GM12878 (cell line): ENCODE measurements around the gene RFT1. TPM values are rescaled to one million over a fixed set of nuclear protein-coding genes. Genes with fewer than 3 reads are reported as not detected.

ENCODE experiments used
- ATAC-seq: fragments of 200-7000 bp; cut with Tn5 transposase; 3 replicates; pipeline ENCODE4 v1.9.1; 2020; ENCODE audit warnings: mild to moderate bottlenecking, moderate library complexity
- BruUV-seq: library from RNA; stranded (reverse); fragments of 400-500 nt; replicated peaks from 2 replicates; lab custom pipeline; 2021; lab: Mats Ljungman, UMichigan
- CTCF ChIA-PET: fragments of 300-600 bp; sonication (Branson Sonifier 250); formaldehyde crosslinking; extraction: SDS; loops from one replicate; lab custom pipeline; 2021; ENCODE audit warnings: inconsistent platforms; lab: Yijun Ruan, JAX
- POLR2A ChIA-PET: fragments of 350-600 bp; formaldehyde crosslinking; extraction: SDS; loops from one replicate; lab custom pipeline; 2021; ENCODE audit warnings: inconsistent platforms; lab: Charles Lee
- RAD21 ChIA-PET: fragments of 300-600 bp; sonication (Branson Sonifier 250); formaldehyde crosslinking; loops from one replicate; lab custom pipeline; 2023; ENCODE audit warnings: antibody characterized with exemption; ENCODE audit not compliant: unreplicated experiment; lab: Charles Lee
- SMC1A ChIA-PET: fragments of 300-600 bp; sonication (Branson Sonifier 250); formaldehyde crosslinking; loops from one replicate; lab custom pipeline; 2023; ENCODE audit not compliant: unreplicated experiment, uncharacterized antibody; lab: Charles Lee
- DNase-seq: peaks from one replicate; pipeline ENCODE4 v3.0.0-alpha.2; 2011; ENCODE audit warnings: low read depth, low spot score
- FAIRE-seq: peaks from 3 replicates; lab custom pipeline; 2011; peaks lifted over from hg19 to GRCh38; lab: Jason Lieb, UNC
- H2AFZ ChIP-seq: 2 replicates; pipeline ENCODE4 v1.6.0; 2011; ENCODE audit warnings: low read depth, low read length, control low read depth; ENCODE audit not compliant: control insufficient read depth
- H3K27ac ChIP-seq: 2 replicates; pipeline ENCODE4 v1.5.1; 2011; ENCODE audit warnings: control low read depth; ENCODE audit not compliant: control insufficient read depth, insufficient read depth
- H3K27me3 ChIP-seq, 2 experiments: replicated peaks in 1 of 2; 2 replicates each; pipeline versions ENCODE4 v1.6.0 to v1.6.1; 2011; ENCODE audit warnings: low read length in 1 of 2; ENCODE audit not compliant: control insufficient read depth in 2 of 2, insufficient read depth in 2 of 2
- H3K36me3 ChIP-seq, 2 experiments: 2 replicates each; pipeline ENCODE4 v1.5.1; 2011; ENCODE audit warnings: low read length in 1 of 2; ENCODE audit not compliant: control insufficient read depth in 2 of 2, insufficient read depth in 2 of 2
- H3K4me1 ChIP-seq: 2 replicates; pipeline ENCODE4 v1.6.1; 2011; ENCODE audit warnings: mild to moderate bottlenecking, low read length, moderate library complexity, mixed read lengths; ENCODE audit not compliant: control insufficient read depth, insufficient read depth
- H3K4me2 ChIP-seq: 2 replicates; pipeline ENCODE4 v1.6.0; 2011; ENCODE audit warnings: control low read depth; ENCODE audit not compliant: control insufficient read depth, insufficient read depth
- H3K4me3 ChIP-seq: fragments of 200-600 bp; sonication (generic); 2 replicates; pipeline ENCODE4 v1.5.1; 2016
- H3K79me2 ChIP-seq: 2 replicates; pipeline ENCODE4 v1.6.0; 2011; ENCODE audit warnings: low read length; ENCODE audit not compliant: control insufficient read depth, insufficient read depth
- H3K9ac ChIP-seq: 2 replicates; pipeline ENCODE4 v1.8.0; 2011; ENCODE audit warnings: low read length, control low read depth, mixed read lengths; ENCODE audit not compliant: control insufficient read depth, insufficient read depth
- H3K9me3 ChIP-seq: replicated peaks from 3 replicates; pipeline ENCODE4 v1.5.1; 2011; ENCODE audit warnings: mild to moderate bottlenecking, low read length; ENCODE audit not compliant: control insufficient read depth, insufficient read depth
- H4K20me1 ChIP-seq: 2 replicates; pipeline ENCODE4 v1.6.0; 2011; ENCODE audit not compliant: control insufficient read depth, insufficient read depth
- BHLHE40 ChIP-seq, 2 experiments: fragments of 450-650 bp in 1 of 2; IDR thresholded peaks; 2 replicates each; pipeline ENCODE4 v1.6.1; 2011 to 2017; ENCODE audit warnings: low read depth in 2 of 2, borderline replicate concordance in 1 of 2, improper control_type of control experiment in 1 of 2, low read length in 1 of 2, mild to moderate bottlenecking in 1 of 2
- E2F4 ChIP-seq: IDR thresholded peaks from 2 replicates; pipeline ENCODE4 v1.6.1; 2012; ENCODE audit warnings: low read depth, low read length, improper control_type of control experiment
- GATAD2B ChIP-seq: fragments of 450-650 bp; conservative IDR thresholded peaks from 2 replicates; pipeline ENCODE4 v1.6.1; 2017; ENCODE audit warnings: low read depth, mild to moderate bottlenecking, moderate library complexity
- HDGF ChIP-seq: fragments of 450-650 bp; IDR thresholded peaks from 2 replicates; pipeline ENCODE4 v1.6.1; 2016; ENCODE audit warnings: antibody characterized with exemption
- IKZF1 ChIP-seq: fragments of 450-650 bp; conservative IDR thresholded peaks from 2 replicates; pipeline ENCODE4 v1.6.1; 2017; ENCODE audit warnings: antibody characterized with exemption, mild to moderate bottlenecking
- IRF4 ChIP-seq: IDR thresholded peaks from 2 replicates; pipeline ENCODE4 v1.6.1; 2011; ENCODE audit warnings: low read depth, low read length
- LARP7 ChIP-seq: fragments of 450-650 bp; IDR thresholded peaks from 2 replicates; pipeline ENCODE4 v1.6.1; 2017; ENCODE audit warnings: mild to moderate bottlenecking
- MEF2A ChIP-seq: IDR thresholded peaks from 2 replicates; pipeline ENCODE4 v1.6.1; 2011; ENCODE audit warnings: low read depth, mild to moderate bottlenecking, low read length, moderate library complexity; ENCODE audit not compliant: insufficient read depth
- MYB ChIP-seq: fragments of 150-350 bp; IDR thresholded peaks from 2 replicates; pipeline ENCODE4 v1.6.1; 2014; ENCODE audit warnings: mild to moderate bottlenecking, low read depth, low read length, borderline replicate concordance
- MYC ChIP-seq: IDR thresholded peaks from 2 replicates; pipeline ENCODE4 v1.6.1; 2011; ENCODE audit warnings: mild to moderate bottlenecking, low read length, moderate library complexity, inconsistent platforms; ENCODE audit not compliant: insufficient read depth, insufficient replicate concordance, insufficient read length, severe bottlenecking
- RAD21 ChIP-seq: IDR thresholded peaks from 2 replicates; pipeline ENCODE4 v1.6.1; 2011; ENCODE audit warnings: mild to moderate bottlenecking, low read depth, low read length, moderate library complexity; ENCODE audit not compliant: insufficient read depth
- RB1 ChIP-seq: fragments of 450-650 bp; formaldehyde crosslinking; IDR thresholded peaks from 2 replicates; pipeline ENCODE4 v1.6.1; 2017; ENCODE audit warnings: mild to moderate bottlenecking, borderline replicate concordance
- SMARCA5 ChIP-seq: fragments of 450-650 bp; IDR thresholded peaks from 2 replicates; pipeline ENCODE4 v1.6.1; 2017; ENCODE audit warnings: mild to moderate bottlenecking
- SMC3 ChIP-seq: IDR thresholded peaks from 2 replicates; pipeline ENCODE4 v1.6.1; 2011; ENCODE audit warnings: low read length, improper control_type of control experiment, borderline replicate concordance
- SP1 ChIP-seq: IDR thresholded peaks from one replicate; pipeline ENCODE4 v1.6.1; 2011; ENCODE audit warnings: low read depth, low read length
- SREBF1 ChIP-seq: IDR thresholded peaks from 2 replicates; pipeline ENCODE4 v1.6.1; 2012; ENCODE audit warnings: mild to moderate bottlenecking, low read length
- YY1 ChIP-seq: IDR thresholded peaks from 2 replicates; pipeline ENCODE4 v1.6.1; 2011; ENCODE audit warnings: low read depth, mild to moderate bottlenecking, low read length
- ZNF217 ChIP-seq: fragments of 450-650 bp; IDR thresholded peaks from 2 replicates; pipeline ENCODE4 v1.6.1; 2017; ENCODE audit warnings: antibody characterized with exemption, mild to moderate bottlenecking
- ZNF24 ChIP-seq: fragments of 450-650 bp; IDR thresholded peaks from 2 replicates; pipeline ENCODE4 v1.6.1; 2017; ENCODE audit warnings: antibody characterized with exemption, mild to moderate bottlenecking
- ZNF622 ChIP-seq: fragments of 450-650 bp; IDR thresholded peaks from 2 replicates; pipeline ENCODE4 v1.6.1; 2017; ENCODE audit warnings: mild to moderate bottlenecking, inconsistent platforms
- WGBS: methylation state at CpG from one replicate; pipeline ENCODE4 v1.1.6; 2016; ENCODE audit warnings: low lambda C conversion rate; ENCODE audit not compliant: insufficient replicate concordance, insufficient coverage; ENCODE audit errors: missing lambda C conversion rate; 5-methylcytosine and 5-hydroxymethylcytosine counted together
- in situ Hi-C: fragments of 300-500 bp; cut with MboI; formaldehyde crosslinking; loops from 9 replicates; pipeline ENCODE4 v1.14.3; 2018; ENCODE audit warnings: mixed read lengths
- intact Hi-C: fragments of 100-400 bp; cut with micrococcal nuclease; formaldehyde crosslinking; loops from one replicate; pipeline ENCODE4 v1.14.2; 2022; ENCODE audit not compliant: unreplicated experiment
- polyA plus RNA-seq, 11 experiments: library from polyadenylated mRNA; depleted of rRNA in 4 of 11; unstranded in 6 of 11; stranded (reverse) in 5 of 11; fragments of >200 nt; fragmentation: Nextera tagmentation in 4 of 11; fragmentation: Illumina TruSeq in 1 of 11; extraction: Ambion mirVana in 4 of 11; extraction: Trizol in 1 of 11; gene quantifications; 1 replicate in 1 of 11; 2 replicates in 10 of 11; pipeline versions ENCODE4 v1.2.1 to v1.2.3, GENCODE V29; 2011 to 2016; ENCODE audit warnings: inconsistent platforms in 2 of 11, missing spikeins in 2 of 11, low read depth in 1 of 11
- total RNA-seq, 4 experiments: library from RNA; depleted of rRNA in 3 of 4; stranded (reverse); fragments of >200 nt in 3 of 4; fragmentation: Illumina TruSeq in 1 of 4; extraction: Trizol in 1 of 4; gene quantifications; 2 replicates each; pipeline versions ENCODE4 v1.2.1 to v1.2.3, GENCODE V29; 2013 to 2021
- TF ChIP-seq, protein P1 (sequence below), 3 experiments: IDR thresholded peaks in 2 of 3; conservative IDR thresholded peaks in 1 of 3; 2 replicates each; pipeline ENCODE4 v1.5.1; 2011; ENCODE audit warnings: low read depth in 3 of 3, low read length in 3 of 3, mild to moderate bottlenecking in 3 of 3, control low read depth in 2 of 3, moderate library complexity in 2 of 3, inconsistent platforms in 1 of 3, mixed read lengths in 1 of 3; ENCODE audit not compliant: control insufficient read depth in 2 of 3, insufficient read depth in 1 of 3; ENCODE audit errors: extremely low read depth in 1 of 3

RFT1 gene
- total and polyA plus RNA-seq, 10 of the 15 experiments (the other 5 are each of a cell fraction or from before 2014, with no cell fraction given): 16.6 to 75.1 (median 34.5) TPM

- no TSS peak for BruUV-seq
- SMC1A ChIA-PET: interaction anchor here (0.7 to 11.8 kb wide), 19 partner anchors 10 to 115 kb away, joined by 3 to 227 read pairs (median 5); partner anchors contain the start of gene PRKCD
- Histone ChIP-seq H3K4me3 (no peak overlapping the region), H3K9ac (no peak overlapping the region), H3K36me3 (no peaks in the 10 kb centered on the region), H3K4me2 (no peak overlapping the region), H3K4me1 (peaks cover 4% of the 10 kb centered on the region), H3K9me3 (no peaks in the 10 kb centered on the region), H4K20me1 (no peaks in the 10 kb centered on the region), H2AFZ (no peak overlapping the region; the same call in 1 of the 2 replicates), H3K27ac (no peak overlapping the region), H3K27me3 (no peaks in the 10 kb centered on the region), H3K79me2 (peaks cover 8% of the 10 kb centered on the region)
- in situ Hi-C loops: loop anchor here (5.0 kb wide), 1 partner anchor 63 kb away; no protein-coding TSS in a partner anchor
- peak; percentile 77 for FAIRE-seq
- intact Hi-C loops: loop anchor here (1.0 kb wide), 1 partner anchor 62 kb away; no protein-coding TSS in a partner anchor
- RAD21 ChIA-PET: interaction anchor here (1.2 to 7.9 kb wide), 13 partner anchors 9 to 66 kb away, joined by 3 to 151 read pairs (median 6); partner anchors contain the start of gene PRKCD
- POLR2A ChIA-PET: interaction anchor here (0.7 to 3.0 kb wide), 3 partner anchors 29 to 61 kb away, joined by 3 to 21 read pairs (median 13); no protein-coding TSS in a partner anchor
- no peak for DNase-seq
- CTCF ChIA-PET: interaction anchor here (0.7 to 14.2 kb wide), 24 partner anchors 10 to 384 kb away, joined by 3 to 476 read pairs (median 7); partner anchors contain the start of gene PRKCD
- peak; percentile 89 for ATAC-seq
- WGBS: 31% methylated on average over 6 of the region's 6 CpGs
- TF ChIP-seq SMC3 (peak; percentile 93), SREBF1 (no peak), RAD21 (peak; percentile 78), ZNF217 (peak; percentile 70; the same call in 1 of the 2 replicates), MYB (no peak), ZNF622 (no peak), YY1 (peak; percentile 76), LARP7 (0 out of 2 replicates have a peak, but pooled peaks have one; percentile 46), RB1 (0 out of 2 replicates have a peak, but pooled peaks have one; percentile 27), SP1 (no peak), MEF2A (no peak), HDGF (0 out of 2 replicates have a peak, but pooled peaks have one; percentile 43), ZNF24 (peak; percentile 11; the same call in 1 of the 2 replicates), MYC (no peak), SMARCA5 (peak; percentile 59), IKZF1 (peak; percentile 36; the same call in 1 of the 2 replicates), IRF4 (0 out of 2 replicates have a peak, but pooled peaks have one; percentile 21), E2F4 (no peak), BHLHE40 (IDR thresholded peaks at IDR 0.05; ENCODE audit: borderline replicate concordance in 1 of 2, low read depth in 2 of 2, low read length in 1 of 2) (0 out of 4 replicates have a peak, but pooled peaks of 1 of the 2 experiments have one; percentile 7), GATAD2B (0 out of 2 replicates have a peak, but pooled peaks have one; percentile 31)
- TF ChIP-seq, protein P1, sequence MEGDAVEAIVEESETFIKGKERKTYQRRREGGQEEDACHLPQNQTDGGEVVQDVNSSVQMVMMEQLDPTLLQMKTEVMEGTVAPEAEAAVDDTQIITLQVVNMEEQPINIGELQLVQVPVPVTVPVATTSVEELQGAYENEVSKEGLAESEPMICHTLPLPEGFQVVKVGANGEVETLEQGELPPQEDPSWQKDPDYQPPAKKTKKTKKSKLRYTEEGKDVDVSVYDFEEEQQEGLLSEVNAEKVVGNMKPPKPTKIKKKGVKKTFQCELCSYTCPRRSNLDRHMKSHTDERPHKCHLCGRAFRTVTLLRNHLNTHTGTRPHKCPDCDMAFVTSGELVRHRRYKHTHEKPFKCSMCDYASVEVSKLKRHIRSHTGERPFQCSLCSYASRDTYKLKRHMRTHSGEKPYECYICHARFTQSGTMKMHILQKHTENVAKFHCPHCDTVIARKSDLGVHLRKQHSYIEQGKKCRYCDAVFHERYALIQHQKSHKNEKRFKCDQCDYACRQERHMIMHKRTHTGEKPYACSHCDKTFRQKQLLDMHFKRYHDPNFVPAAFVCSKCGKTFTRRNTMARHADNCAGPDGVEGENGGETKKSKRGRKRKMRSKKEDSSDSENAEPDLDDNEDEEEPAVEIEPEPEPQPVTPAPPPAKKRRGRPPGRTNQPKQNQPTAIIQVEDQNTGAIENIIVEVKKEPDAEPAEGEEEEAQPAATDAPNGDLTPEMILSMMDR (IDR thresholded peaks at IDR 0.05 in 2 of 3, conservative IDR thresholded peaks at IDR 0.05 in 1 of 3; ENCODE audit: control insufficient read depth in 2 of 3, extremely low read depth in 1 of 3, insufficient read depth in 1 of 3, low read depth in 3 of 3, low read length in 3 of 3): peak; percentile 87 to 96 (median 92)
These were observed 4.5 kb upstream of the RFT1 start for GRCh38 chr3:53134631-53135232.
